Dermis microvascular lymphatic vessel endothelial cell (primary cell): ENCODE data around the gene TLE4. TPM values are rescaled to one million over a fixed set of nuclear protein-coding genes. Genes with fewer than 3 reads are reported as not detected.
"Not testable (repeated sequence)": the region's sequence is repeated elsewhere in the genome, so short reads cannot be mapped to it uniquely, and the experiment has no call there.

Experiments
- DNase-seq, 2 donors: peaks; one replicate each; pipeline versions ENCODE4 v3.0.0 to v3.0.0-alpha.2; 2010; ENCODE audit warnings: low read depth in 2 of 2
- total RNA-seq: library from RNA; depleted of rRNA; stranded (reverse); fragments of >200 nt; gene quantifications from 2 replicates; pipeline ENCODE4 v1.2.1, GENCODE V29; 2014

The TLE4 gene
- total RNA-seq, 1 donor from 2014 or later: 14.0 TPM

GRCh38 chr9:79603222-79603920, 31.6 kb downstream of the TLE4 start:
- DNase-seq: no peak

GRCh38 chr9:79604149-79604548, 32.4 kb downstream of the TLE4 start:
- DNase-seq: peak in 1 of 2 donors; percentile 16

- no peak for DNase-seq
Observed at GRCh38 chr9:79604921-79605562, 33.3 kb downstream of the TLE4 start.

- not testable (repeated sequence) for DNase-seq
Observed at GRCh38 chr9:79606529-79606928, 34.8 kb downstream of the TLE4 start.

GRCh38 chr9:79609468-79610018, 37.8 kb downstream of the TLE4 start:
- no peak for DNase-seq

GRCh38 chr9:79610019-79610631, 38.4 kb downstream of the TLE4 start:
- DNase-seq: no peak

- no peak for DNase-seq
Observed at GRCh38 chr9:79610791-79611614, 39.2 kb downstream of the TLE4 start.

GRCh38 chr9:79613145-79613544, 41.4 kb downstream of the TLE4 start:
- no peak for DNase-seq

GRCh38 chr9:79615038-79615437, 43.3 kb downstream of the TLE4 start:
- DNase-seq: no peak

GRCh38 chr9:79616013-79616412, 44.2 kb downstream of the TLE4 start:
- DNase-seq: no peak

GRCh38 chr9:79616971-79617370, 45.2 kb downstream of the TLE4 start:
- no peak for DNase-seq

- no peak for DNase-seq
Observed at GRCh38 chr9:79617395-79617794, 45.6 kb downstream of the TLE4 start.

- no peak for DNase-seq
Observed at GRCh38 chr9:79619930-79620329, 48.2 kb downstream of the TLE4 start.

- DNase-seq: no peak
Observed at GRCh38 chr9:79621916-79622575, 50.3 kb downstream of the TLE4 start.

GRCh38 chr9:79623799-79624721, 52.3 kb downstream of the TLE4 start:
- DNase-seq: peak; percentile 62 to 85

- no peak for DNase-seq
Observed at GRCh38 chr9:79629721-79630120, 58.0 kb downstream of the TLE4 start.

- no peak for DNase-seq
Observed at GRCh38 chr9:79630521-79631403, 59.0 kb downstream of the TLE4 start.

- no peak for DNase-seq
Observed at GRCh38 chr9:79632060-79632459, 60.3 kb downstream of the TLE4 start.

GRCh38 chr9:79632705-79633104, 60.9 kb downstream of the TLE4 start:
- no peak for DNase-seq
